GM18868 (cell line): ENCODE measurements around the gene PPP2R2B.
"Not testable (repeated sequence)": the region's sequence is repeated elsewhere in the genome, so short reads cannot be mapped to it uniquely, and the experiment has no call there.

Source experiments
- ATAC-seq: cut with Tn5 transposase; IDR thresholded peaks from one replicate; pipeline ENCODE4 v1.9.1; 2021; ENCODE audit warnings: mild to moderate bottlenecking, moderate library complexity; ENCODE audit not compliant: unreplicated experiment

PPP2R2B gene

DNA sequence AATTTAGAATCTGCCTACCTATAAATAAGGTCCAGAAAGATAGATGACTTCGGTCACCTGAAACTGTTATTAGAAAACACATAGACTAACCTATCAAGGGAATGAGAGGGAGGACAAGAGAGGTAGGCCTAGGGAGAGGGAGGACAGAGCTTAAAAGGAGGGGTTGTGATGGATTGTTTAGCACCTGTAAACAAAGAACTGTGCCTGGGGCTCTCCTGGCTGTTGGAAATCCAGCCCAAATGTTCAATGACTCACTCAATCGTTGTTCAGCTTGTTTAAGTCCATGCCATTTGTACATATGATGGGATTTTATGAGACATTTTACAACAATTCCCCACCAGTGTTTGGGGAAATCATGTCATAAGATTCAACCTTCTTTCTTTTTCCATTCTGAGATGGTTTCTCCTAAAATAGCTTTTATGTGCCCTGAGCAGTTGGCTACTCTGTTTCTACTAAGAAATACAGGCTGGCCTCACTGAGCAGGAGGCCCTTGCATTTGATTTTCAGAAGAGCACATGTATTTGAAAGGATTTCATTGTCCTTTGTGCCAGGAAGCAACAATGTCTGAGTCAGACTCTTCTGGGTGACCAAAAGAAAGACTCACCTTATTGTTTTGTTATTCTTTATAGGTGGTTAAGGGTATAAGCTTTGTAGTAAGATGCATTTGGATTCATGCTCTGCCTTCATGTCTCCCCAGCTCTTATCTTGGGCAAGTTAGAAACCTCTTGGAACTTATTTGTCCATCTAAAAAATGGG is 314.4 kb downstream of the PPP2R2B start:
- ATAC-seq, result no peak

DNA sequence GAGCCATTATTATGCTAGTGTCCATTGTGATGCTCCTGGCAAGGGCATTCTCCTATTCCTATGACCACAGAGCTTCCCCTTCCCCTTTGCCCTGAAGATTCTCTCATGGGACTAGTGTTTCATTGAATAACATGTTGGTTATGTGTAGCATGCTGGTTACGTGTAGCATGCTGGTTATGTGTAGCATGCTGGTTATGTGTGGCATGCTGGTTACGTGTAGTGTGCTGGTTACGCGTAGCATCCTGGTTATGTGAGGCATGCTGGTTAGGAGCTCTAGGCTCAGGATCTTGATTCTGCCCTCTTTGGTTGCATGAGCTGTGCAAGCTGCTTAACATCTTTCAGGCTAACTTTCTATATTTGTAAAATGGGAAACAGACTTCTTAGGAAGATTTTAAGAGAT is 316.1 kb downstream of the PPP2R2B start:
- ATAC-seq, result no peak

DNA sequence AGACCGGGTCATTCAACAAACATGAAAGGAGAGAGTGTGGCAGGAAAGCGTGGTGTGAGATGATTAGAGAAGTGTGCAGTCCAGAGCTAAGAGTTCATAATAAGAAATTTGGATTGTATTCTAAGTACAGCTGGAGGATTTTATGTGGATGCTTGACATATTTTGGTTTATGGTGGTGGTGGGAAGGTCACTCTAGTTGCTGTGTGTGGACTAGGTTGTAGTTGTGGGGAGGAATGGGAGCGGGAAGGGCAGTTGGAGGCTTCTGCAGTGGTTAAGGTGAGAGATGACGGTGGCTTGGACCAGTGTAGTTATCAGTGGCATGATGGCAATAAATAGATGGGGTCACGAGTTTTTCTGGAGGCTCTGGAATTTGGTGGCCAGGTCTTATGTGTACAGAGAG is 316.8 kb downstream of the PPP2R2B start:
- no peak for ATAC-seq

DNA sequence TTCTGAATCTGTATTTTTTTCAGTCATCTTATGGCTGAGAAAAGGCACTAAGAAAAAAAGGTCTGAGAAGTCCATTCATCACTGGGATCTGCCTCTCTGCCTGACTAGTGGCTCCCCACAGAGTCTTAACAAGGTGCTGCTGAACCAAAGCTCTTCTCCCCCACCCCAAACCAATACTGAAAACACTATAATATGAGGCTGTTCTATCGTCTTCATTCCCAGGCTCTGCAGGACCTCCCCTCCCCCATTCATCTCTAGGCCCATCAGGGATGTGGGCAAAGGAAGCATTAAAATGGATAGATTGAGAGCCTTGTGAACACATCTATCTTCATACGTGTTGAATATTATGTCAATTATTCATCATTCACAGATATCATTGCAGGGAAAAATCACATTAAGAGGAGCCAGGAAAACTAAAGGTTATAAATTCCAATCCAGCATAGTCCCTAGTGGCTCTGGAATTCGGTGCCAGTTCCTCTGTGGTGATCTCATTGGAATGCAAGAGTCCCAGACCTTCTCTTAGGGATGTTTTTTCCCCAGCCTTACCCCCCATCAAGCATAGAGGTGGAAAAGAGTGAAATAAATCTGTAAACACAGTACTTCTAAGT is 318.2 kb downstream of the PPP2R2B start:
- ATAC-seq, result no peak

DNA sequence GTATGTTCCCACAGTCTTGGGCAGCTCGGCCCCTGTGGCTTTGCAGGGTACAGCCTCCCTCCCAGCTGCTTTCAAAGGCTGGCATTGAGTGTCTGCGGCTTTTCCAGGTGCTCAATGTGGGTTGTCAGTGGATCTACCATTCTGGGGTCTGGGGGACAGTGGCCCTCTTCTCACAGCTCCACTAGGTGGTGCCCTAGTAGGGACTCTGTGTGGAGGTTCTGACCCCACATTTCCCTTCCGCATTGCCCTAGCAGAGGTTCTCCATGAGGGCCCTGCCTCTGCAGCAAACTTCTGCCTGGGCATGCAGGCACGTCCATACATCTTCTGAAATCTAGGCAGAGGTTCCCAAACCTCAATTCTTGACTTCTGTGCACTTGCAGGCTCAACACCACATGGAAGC is 321.7 kb downstream of the PPP2R2B start:
- not testable (repeated sequence) for ATAC-seq

DNA sequence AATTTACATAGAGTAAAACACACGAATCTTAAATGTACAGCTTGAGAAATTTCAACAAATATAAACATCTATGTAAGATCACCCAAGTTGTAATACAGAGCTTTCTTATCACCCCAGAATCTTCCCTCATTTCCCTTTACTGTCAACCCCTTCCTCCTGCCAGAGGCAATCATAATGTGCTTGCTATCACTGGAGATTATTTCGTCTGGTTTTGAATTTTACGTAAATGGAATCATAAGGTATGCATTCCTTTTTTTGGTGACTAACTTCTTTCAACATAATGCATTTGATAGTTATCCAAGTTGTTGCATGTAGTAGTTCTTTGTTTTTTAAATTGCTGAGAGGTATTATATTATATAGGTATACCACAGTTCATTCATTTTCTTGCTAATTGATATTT is 325.1 kb downstream of the PPP2R2B start:
- ATAC-seq, result no peak

DNA sequence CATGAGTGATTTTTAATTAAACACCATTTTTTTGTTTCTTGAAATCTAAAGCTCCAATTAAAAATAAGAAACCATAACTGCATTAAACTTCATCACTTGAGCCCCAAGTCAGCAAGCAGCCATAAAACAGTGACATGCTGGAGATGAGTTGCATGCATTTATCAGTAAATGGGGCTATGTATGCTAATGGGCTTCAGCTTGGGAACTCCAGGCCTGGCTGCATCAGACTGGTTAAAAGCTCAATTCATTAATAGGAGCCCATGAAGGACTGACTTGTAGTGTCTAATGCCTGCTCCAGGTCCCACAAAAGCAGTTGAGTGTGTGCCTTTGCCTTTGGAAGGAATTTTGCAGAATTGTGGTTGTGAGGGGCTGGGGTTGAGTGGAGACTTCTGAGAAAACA is 328.9 kb downstream of the PPP2R2B start:
- ATAC-seq, result no peak

DNA sequence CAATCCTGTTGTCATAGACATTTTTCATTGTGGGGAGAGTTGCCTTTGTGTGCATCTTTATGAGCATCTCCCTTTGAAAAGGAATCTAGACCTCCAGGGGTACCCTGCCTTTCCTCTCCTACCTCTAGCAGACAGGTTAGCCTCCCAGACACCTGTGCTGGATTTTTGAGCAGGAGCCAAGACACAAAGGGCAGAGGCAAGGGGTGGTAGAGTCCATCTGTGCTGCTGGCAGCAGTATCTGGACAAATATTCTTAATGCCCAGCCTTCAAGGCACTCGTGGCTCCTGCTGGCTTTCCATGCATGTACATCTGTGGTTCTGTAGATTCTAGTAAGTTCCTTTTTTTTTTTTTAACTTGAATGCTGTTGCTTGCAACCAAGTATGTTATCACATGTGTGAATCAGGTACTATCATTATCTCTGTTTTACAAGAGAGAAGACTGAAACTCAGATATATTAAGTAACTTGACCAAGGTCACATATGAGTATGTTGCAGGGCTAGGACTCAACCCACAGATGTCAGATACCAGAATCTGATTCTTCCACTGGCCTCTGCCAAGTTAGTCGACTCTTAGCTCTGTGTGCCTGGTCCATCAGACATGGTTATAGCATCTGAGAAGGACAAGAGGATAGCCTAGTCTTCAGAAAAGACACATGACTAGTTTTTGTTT is 329.6 kb downstream of the PPP2R2B start:
- peak; percentile 46 for ATAC-seq

DNA sequence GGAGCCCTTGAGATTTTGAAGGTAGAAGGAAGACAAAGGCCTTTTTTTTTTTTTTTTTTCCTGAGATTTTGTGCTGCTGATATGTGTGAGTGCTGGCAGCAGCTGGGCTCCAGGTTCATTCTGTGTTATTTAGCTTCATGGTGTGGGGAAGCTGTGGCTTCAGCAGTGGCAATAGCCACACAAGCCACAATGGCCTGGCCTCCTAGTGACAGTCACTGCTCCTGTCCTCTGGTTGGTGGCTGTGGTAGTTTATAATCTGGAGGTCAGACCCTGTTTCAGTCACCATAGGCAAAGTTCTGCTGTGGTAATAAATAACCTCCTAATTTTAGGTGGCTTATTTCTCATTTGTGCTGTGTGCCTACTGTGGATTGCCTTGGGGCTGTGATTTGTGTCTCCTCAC is 334.3 kb downstream of the PPP2R2B start:
- no peak for ATAC-seq

DNA sequence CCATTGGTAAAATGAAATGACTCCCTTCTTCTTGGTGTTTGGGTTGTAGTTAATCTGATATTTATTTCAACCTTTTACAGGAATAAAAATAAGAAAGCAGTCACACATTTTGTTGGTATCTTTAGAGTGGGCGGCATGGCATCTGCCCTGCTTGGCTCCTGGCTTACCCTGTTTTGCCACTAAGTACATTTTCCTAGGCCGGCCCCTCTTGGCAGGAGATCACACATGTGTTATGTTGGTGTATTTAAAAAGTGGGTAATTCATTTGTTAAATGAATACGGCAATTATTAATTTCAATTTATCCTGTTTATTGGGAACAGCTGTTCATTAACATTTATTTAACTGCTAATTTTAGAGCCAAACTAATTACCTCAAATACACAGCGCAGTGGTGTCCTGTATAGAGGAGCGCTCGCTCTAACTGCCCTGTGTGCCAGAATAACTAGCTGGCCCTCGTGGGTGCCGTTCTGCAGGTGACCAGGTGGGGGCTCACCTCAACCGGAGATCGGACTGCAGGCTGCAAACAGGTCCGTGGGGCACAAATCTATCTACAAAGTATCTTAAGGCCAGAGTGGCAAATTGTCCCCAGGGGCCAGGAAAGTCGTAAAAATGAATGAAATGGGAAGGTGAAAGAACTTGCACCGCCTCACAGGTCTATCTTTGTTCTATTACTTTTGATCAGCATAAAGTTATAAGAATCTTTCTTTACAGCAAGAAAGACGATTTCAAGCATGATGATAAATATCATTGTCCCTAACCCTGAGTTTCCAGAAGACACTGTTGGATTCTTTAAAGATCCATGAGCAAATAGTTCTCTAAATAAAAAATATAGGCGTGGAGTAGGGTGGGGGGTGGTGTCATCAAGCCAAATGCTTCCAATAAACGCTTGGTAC is 336.4 kb downstream of the PPP2R2B start:
- ATAC-seq, result peak; percentile 100

DNA sequence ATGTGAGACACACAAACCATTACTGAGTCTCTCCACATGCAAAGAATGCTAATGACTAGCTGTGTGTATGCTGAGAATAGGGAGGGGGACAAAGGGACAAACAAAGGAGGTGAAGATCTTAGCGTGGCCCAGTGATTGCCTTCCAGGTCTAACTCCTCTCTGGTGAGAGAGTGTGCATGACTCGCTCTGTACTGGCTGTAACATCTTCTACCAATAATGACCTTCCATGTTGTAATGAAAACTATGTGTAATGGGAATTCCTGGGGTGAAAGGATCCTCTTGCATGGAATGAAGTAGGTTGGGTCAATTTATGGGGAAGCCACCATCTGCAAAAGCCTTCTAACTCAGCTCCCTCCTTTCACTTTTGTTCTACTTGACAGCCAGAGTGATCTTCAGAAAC is 338.1 kb downstream of the PPP2R2B start:
- no peak for ATAC-seq

DNA sequence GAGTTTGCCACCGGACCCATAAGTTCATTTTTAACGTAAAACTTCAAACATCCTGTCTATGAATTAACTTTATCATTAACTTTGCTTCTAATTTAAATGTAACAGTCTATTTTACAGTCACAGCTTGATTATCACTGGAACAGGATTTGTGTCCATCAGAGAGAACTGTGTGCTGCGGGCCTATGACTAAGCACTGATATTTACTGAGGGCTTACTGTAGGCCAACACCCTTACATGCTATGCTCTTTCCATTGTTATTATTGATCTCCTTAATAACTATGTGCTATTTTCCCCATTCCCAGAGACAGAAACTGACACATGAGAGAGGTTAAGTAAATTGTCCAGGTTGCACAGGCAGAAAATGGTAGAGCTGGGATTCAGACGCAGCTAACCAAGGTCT is 338.6 kb downstream of the PPP2R2B start:
- no peak for ATAC-seq

DNA sequence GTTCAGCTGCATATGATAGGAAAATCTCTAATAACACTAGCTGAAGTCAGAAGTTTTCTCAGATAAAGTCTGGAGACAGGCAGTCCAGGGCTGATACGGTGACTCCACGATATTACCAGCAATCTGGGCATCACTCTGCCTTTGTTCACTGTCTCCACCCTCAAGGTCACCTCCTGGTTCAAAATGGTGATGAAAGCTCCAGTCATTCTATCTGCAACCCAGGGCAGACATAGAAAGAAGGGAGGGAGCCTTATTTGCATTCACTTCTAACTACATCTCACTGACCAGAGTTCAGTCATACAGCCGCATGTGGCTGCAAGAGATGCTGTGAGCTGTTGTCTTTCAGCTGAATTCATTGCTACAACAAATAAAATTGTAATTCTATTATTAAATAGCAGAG is 340.1 kb downstream of the PPP2R2B start:
- ATAC-seq, result no peak

DNA sequence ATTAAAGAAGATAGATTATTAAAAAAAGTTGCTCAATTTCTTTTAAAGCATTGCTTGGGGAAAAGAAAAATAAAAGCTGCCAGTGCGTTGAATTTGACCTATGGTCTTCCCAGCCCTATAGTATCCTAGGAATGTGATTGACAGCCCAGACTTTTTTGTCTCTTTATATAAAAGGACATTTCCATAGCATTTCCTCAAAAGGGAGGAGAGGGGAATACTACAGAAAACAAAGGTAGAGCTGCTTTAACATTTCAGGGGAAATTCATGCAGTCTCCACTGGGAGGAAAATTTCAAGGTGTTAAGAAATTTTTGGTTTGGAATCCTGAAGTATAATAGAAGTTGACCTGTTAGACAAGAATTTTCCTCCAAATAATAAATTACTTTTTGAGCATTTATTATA is 344.7 kb downstream of the PPP2R2B start:
- no peak for ATAC-seq

DNA sequence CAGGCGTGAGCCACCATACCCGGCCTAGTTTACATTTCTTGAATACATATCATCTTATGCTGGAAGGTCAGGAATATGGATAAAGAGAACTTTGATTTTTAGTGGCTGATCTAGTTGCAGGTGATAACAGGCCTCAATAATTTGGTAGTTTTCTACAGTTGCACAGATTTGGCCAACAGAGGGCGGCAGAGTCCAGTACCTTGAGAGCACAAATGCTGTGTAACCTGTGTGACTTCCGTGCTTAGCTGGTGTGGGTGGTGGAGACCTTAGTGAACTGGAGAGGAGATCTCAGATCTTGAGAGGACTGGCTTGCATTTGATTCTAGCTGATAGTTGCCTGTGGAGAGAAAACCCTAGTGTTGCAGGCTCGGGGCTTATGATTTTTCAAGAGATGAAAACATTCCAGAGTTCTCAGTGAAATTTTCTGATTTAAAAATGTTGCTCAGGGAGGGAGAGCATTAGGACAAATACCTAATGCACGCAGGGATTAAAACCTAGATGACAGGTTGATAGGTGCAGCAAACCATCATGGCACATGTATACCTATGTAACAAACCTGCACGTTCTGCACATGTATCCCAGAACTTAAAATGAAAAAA is 345.2 kb downstream of the PPP2R2B start:
- ATAC-seq, result peak; percentile 96
